Subcutaneous adipose tissue (tissue), 4 donors: ENCODE results near the gene KCNG1. TPM values are rescaled to one million over a fixed set of nuclear protein-coding genes. Genes with fewer than 3 reads are reported as not detected.

Experiments
- total RNA-seq, 4 donors: library from RNA; depleted of rRNA; stranded (reverse); fragments of >200 nt; gene quantifications; one replicate each; pipeline ENCODE4 v1.1.0, GENCODE V29; 2016
- TF ChIP-seq, protein P1 (sequence below): fragments of 450-650 bp; IDR thresholded peaks from one replicate; pipeline ENCODE4 v1.5.1; 2016; ENCODE audit warnings: low read depth, mild to moderate bottlenecking, control low read depth, antibody characterized with exemption, moderate library complexity

KCNG1 gene
- total RNA-seq, 4 donors from 2014 or later = 0.34 TPM; not detected in 3

DNA sequence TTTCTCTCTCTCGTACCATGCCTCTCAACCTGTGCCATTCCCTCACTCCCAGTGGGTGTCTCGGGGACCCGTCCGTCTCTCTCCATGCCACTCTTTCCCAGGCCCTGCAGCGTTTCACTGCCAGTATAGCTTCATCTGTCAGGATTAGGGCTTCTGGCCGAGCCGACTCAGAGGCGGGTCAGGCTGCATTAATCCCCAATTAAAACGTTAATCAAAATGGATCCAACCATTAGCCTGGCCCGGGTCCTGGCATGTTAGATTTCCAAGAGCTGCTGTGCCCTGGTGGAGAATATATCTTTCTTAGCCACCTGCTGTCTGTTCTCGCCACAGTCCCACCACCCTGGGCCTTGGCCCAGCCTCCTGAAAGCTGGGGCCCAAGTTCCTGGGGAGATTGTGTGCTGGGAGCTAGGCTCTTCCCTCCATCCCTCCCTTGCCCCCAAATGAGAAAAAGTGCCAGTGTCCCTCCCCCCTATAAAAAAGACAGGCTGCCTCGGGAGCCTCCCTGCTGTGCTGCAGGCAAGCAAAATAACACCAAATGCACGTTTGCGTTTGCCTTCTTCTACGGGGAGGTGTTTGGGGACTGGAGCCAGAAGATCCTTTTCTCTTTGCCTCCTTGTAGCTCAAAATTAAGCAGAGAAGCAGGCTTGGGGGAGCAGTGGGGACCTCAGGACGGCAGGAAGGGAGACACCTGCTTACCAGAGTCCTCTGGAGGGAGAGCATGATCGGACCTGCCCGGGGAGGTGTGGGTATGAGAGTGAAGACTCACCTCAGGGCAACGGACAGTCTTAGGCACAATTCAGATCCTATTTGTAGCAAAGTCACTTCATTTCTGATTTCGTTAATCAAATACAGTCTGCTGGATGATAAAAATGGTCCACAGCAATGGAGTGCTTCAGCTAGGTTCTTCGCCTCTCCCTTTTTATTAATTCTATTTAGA lies 3.0 kb downstream of the KCNG1 start:
- TF ChIP-seq, protein P1, sequence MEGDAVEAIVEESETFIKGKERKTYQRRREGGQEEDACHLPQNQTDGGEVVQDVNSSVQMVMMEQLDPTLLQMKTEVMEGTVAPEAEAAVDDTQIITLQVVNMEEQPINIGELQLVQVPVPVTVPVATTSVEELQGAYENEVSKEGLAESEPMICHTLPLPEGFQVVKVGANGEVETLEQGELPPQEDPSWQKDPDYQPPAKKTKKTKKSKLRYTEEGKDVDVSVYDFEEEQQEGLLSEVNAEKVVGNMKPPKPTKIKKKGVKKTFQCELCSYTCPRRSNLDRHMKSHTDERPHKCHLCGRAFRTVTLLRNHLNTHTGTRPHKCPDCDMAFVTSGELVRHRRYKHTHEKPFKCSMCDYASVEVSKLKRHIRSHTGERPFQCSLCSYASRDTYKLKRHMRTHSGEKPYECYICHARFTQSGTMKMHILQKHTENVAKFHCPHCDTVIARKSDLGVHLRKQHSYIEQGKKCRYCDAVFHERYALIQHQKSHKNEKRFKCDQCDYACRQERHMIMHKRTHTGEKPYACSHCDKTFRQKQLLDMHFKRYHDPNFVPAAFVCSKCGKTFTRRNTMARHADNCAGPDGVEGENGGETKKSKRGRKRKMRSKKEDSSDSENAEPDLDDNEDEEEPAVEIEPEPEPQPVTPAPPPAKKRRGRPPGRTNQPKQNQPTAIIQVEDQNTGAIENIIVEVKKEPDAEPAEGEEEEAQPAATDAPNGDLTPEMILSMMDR = no peak

DNA sequence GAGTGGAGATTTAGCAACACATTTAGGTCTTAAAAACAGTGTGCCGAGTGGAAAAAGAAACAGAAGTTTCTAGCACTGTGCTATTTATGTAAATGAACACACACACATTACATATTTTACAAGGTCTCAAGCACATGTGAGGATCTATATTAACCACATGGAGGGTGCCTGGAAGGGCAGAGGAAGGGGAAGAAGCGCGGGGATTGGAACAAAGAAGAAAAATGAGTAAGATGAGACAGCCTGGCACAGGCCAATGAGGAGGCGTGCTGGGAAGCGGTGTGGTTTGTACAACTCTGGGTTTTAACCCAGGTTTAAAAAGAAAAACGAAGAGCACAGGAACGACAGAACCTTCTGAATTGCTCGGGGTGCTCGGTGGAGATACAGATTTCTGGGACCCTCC lies 5.7 kb downstream of the KCNG1 start:
- TF ChIP-seq, protein P1 = no peak

DNA sequence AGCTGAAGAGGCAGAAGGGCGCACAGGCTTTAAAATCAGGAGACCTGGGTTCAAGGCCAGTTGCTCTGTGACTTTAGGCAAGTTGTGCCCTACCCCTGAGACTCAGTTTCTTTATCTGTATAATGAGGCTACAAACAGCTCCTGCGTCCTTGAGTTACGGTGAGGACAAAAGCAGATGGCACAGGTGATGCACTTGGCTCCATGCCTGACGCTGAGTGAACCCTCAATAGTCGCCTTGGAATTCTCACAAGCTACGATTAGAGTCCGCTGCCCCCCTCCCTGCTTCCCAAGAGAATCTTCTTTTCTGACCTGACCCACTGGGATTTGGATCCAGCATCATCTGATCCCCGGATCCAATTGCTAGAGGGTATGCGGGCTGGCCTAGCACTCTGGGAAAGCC lies 6.4 kb downstream of the KCNG1 start:
- TF ChIP-seq, protein P1 = no peak

DNA sequence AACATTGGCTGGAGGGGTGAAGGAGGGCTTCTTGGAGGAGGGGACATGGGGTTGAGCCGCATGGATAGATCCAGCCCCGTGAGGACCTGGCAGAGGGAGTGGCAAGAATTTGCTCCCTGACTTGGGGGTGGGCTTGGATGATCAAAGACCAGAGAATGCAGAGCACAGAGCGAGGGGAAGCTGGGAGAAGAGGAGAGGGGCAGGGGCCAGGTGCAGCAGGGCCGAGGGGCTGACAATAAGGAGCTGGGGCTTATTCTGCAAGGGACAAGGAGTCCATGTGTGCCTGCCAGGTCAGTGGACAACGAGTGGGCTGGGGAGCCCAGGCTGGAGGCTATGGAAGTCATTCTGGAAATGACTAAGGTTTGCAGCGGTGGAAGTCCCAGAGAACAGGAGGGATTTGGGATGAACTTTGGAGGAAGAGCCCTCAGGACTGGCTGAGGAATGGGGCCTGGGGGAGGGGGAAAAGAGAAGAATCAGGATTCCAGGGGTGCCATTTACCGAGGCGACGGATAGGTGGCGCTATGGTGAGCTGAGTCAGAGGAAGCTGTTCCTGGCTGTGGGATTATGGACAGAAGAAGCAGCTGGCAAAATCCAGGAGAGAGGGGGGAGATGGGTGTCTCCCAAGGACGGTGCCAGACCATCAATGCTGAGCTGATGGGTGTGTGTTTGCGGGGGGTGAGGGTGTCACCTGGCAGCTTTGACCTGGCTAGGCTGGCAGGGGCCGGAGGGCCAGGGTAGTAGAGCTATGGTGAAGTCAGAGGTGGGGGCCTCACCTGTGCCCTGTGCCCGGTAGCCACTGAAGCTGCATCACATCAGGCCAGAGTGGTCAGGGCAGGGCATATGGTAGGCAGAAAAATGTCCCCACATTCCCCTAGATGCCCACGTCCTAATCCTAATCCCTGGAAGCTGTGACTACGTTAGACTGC lies 7.8 kb downstream of the KCNG1 start:
- TF ChIP-seq, protein P1 = no peak

DNA sequence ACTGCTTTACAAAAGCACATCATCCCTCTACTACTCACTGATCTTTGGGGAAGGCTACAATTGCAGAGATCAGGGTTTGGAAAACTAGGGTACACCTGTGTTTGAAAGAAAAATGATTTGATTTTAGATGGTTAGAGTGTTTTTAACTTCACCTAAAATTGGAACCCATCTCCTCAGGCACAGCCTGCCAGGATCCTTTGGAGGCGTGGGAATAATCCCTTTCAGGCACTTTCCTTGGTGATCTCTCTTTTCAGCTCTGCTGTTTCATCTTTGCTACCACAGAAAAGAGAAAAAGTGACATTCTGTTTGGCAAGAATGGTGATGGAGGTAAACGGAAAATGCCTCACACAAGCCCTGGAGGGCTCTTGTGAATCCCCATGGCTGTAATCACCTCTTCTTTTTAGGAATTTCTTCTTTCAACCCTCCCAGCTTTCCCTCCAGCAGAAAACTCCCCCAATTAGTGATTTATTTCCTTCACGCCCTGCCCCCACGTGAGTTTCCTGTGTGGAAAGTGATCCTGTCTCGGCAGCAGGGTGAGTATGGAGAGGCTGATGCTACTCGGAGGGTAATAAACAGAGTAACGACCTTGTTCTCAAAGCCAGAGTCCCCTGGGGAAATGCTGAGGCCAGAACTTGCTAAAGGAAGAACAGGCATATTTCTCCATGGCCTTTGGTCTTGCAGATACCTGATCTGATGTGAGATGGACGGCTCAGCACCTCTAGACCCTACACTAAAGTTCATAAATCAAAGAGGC lies 9.2 kb downstream of the KCNG1 start:
- TF ChIP-seq, protein P1 = no peak

DNA sequence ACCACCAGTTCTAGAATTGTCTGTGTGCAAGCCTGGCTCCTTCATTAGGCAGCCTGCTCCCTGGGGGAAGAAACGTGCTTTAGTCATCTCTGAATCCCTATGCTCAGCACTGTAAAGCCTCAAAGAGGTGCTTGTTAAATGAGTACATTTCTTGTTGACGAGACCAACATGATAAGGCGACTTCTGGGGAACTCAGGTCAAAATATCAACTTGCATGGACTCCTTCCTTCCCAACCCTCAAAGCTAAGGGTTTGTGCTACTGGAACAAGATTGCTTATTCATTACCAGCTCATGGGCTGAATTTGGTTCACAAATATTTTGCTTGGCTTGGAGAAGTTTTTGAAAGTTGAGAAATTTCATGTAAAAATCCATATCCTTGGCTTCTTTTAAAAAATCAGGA lies 10.6 kb downstream of the KCNG1 start:
- TF ChIP-seq, protein P1 = no peak
